Activated CD4-positive, alpha-beta T cell treated with anti-CD3 and anti-CD28 coated beads, Interleukin-2, Interleukin-4, amounts not matched to agents 100 ng/mL and 50 ng/mL, durations not matched to agents 16 hours and 8 hours (primary cell): Measurements from ENCODE around the gene KCNE1.

Experiments used
- DNase-seq: peaks from one replicate; pipeline ENCODE4 v3.0.0-alpha.2; 2020; ENCODE audit warnings: low spot score

KCNE1 gene

DNA sequence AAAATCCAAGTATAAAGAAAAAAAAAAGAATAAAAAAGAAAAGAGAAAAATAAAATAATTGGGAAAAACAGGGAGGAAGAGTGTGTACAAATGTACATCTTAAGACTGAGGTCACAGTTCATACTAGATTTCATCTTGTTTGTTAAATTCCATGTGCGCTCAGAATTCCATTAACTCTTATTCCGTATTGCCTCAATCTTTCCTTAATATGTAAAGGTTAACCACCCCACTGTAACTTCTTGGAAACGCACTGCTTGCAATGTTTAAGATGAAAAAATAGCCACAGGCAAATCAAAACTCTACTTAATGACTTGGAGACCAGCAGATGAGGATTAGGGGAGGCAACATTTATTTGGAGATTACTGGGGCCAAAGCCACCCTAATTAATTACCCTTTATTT, 23.9 kb upstream of the KCNE1 start:
- no peak for DNase-seq

DNA sequence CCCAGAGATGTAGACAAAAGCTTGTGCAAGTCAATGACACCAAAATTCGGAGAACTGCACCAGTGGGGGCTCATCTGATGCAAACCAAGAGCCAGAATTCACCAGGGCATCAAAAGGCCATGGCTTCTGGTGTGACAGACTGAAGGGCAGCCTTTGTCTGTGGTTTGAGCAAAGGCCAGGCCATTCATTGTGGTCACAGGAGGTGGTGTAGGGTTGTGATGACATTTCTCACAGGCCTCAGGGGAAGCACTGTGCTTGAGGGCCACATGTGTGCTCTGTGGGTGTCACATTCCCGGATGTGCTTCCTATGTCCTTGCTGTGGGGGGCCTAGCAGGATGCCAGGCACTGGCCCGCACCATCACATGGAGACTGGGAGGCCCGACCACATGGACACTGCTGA, 22.5 kb upstream of the KCNE1 start:
- DNase-seq: no peak

DNA sequence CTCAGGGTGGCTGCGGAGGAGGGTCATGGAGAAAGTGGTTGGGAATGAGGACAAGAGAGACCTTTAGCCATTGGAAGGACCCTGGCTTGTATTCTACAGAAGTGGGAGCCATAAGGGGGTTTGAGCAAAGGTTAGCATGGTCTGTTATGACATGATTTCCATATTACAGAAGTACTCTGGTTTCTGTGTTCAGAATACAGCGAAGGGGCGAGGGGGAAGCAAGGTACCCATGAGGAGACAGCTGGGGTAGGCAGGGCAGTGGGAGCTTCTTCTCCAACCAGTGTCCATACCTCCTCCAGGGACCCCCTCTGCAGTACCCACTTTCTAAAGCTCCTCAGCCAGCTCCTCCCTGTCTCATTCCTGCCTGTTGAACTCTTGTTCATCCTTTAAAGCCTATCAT, 21.9 kb upstream of the KCNE1 start:
- no peak for DNase-seq

DNA sequence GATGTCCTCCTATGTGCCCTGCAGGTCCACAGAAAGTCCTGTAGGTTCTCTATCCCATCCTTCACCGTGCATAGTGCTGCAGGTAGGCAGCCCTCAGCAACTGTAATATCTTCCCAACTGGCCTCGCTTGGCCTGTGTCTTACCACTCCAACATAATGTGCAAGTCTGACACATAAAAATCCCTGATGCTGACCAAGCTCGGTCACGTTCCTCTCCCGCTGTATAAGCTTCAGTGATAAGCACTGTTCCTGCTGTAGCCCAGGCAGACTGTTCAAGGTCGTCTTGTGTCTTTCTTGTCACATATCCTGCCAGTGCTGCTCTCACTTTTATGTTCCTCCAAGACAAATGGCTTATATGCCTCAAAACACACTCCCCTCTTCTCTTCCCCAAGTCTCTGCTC, 19.4 kb upstream of the KCNE1 start:
- DNase-seq: no peak

DNA sequence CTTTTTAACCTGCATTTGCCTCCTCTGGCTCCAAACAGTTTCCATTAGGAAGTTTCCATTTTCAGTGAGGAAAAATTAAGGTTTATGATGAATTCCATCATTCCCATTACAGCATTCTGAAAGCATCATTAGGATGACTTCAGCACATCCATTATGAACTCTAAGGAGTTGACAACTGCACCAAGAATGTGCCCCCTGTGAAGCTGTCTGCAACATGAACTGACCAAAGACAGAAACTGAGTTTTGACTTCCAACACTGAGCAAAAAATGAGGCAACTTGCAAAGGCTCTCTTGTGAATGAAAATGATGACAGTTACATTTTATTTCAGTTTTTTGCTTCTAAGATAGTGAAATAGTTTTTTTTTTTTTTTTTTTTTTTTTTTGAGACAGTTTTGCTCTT, 18.3 kb upstream of the KCNE1 start:
- DNase-seq: no peak

DNA sequence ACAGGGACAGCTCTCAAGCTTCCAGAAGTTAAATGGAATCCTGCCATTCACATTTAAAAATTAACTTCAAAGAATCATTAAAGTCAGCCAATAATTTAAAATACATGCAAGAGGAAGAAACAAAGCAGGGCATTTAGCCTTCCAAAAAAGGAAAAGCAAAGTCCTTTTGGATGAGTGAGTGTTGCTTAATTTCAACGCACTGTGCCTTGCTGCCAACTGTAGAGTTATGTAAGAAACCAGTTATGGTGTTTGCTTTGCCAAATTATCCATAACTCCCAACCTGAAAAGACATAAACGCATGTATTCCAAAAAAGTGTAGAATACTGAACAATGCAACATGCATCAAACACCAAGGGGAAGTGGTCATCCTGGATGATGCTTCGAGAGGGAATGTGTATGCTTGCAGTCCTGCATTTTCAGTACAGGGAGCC, 16.1 kb upstream of the KCNE1 start:
- no peak for DNase-seq

DNA sequence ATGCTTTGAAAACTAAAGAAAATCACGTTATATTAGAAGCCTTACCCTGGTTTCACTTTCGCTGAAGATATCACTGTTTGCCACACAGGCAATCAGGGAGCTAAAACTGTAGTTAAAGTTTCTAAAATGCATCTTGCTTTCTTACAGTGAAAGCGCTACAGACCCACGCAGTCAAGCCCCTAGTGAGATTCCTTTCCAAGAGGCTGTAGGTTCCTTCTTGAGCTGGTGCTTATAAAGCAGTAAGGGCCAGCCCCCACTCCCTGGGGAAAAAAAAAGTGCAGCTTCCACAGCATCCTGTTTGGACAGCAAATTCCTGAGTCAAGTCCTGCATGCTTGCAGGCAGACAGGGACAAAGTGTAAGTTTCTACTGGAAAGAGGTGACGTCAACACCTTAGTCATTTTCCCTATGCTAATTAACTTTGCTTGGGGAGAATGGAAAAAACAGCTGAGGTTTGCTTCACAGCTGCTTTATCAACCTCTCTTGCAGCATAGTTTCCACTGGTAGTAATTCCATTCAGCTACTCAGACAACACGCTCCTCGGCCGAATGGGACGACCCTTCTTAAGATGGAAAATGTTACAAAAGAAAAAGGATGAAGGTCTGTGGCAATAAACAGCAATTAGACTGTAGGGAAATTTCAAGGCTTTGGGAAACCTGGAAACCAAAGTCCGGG, 14.7 kb upstream of the KCNE1 start:
- peak; percentile 57 for DNase-seq

DNA sequence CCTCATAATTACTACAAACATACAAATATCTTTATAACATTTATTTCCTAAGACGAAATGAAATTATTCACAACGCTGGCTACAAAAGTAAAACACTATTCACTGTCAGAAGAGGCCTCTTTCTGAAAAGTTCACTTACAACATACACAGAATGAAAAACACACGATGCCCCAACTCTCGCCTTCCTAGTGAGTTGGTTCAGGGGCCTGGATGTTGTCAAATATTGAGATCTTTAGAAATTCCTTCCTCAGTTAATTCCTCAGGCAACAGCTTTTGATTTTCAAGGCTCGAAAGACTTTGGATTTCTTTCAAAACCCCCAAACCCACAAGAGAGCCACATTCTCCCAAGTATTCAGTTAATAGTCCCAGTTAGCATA, 14.2 kb upstream of the KCNE1 start:
- DNase-seq: no peak

DNA sequence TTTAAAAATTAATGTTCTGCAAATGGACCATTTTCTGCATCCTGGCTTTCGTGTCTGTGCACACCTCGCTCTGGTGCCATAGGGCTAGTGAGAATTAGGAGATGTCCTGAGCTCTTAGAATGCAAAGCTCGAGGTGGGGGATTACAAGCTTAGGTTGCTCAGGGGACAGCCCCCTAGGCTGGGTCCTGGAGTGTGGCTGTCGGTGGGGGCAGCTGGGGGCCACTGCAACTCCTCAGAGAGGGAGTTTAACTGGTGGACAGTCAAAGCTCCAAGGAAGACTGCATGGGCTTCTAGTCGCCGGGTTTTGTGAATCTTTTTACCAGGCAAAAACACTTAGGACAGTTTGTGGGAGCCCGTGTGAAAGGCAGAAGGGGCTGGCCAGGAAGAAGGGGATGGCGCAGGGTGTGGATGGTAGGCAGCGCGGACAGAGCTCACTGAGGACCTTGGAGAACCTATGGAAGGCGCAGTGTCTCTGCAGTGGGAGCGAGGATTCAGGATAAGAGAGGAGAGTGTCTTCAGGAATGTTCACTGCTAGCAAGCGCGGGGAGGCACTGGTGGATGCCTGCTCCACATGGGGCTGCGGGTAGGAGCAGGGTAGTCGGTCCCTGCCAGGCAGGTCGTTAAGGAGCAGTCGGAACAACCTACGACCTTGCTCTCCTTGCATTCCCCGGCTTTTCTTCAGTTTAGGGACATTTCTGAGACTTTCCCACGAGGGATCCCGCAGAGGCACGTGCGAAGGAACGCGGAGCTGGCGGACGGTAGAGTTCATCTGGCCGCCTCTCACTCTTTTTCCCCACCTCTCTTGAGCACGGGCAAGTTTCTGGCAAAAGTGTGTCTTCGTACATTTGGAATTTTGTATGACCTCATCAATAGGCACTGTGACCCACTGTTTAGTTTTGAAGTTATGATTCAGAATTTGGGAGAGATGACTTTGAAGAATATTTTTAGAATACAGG, 12.9 kb upstream of the KCNE1 start:
- no peak for DNase-seq

DNA sequence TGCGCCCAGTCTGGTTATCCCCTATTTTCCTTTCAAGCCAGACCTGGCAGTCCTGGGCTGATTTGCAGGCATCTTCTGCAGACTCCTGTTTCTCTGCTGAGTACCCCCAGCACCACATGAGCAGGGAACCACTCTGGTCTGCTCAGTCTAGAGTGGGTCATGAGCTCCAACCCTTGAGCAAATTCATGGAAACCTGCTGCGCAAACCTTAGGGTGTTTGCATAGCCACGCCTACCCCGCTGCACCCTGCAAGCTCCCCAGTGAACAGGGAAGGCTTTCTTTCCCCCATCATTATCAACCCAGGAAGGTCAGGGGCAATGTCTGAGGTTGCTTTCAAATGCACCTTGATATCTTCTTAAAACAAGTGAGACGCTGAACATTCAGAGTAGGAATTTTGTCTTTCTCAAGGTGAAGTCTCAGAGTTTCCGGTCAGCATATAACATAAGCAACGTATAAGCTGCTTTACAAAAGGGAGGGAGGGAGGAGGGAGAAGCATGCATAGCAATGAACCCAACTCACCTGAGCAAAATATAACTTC, 11.1 kb upstream of the KCNE1 start:
- DNase-seq: no peak

DNA sequence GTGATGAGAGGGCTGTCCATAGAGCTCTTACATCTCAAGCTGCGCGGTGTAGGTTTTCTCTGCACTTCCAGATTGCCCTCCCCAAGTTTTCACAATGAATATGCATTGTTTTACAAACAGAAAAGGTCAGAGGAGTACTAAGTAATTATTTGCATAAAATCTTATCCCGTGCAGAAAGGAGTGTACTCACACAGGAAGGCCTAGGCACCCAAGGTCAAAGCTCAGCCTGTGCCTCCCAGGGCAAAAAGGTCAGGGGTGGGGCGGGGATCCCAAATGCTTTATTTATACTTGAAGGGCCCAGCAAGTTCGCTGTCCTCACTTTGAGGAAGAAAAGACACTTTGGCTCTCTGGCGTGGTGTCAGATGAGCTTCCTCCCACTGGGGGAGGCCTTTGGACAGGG, 10.3 kb upstream of the KCNE1 start:
- no peak for DNase-seq

DNA sequence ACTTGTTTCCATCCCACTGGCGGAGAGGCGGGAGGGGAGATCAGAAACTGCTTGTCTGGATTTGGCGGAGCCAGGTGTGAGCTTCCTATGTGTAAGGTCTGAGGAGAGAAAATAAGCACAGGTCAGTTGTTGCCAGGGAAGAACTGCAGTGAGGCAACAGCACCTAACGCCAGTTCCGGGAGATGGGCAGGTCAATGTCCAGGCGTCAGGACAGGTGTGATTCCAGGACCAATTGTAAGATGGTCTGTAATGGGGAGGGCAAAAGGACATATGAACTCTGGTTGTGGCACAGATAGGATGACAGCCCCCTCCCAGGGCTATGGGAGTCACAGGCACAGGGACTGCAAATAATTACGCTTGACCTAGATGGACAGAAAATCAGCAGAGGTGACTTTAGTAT, 9.6 kb upstream of the KCNE1 start:
- no peak for DNase-seq

DNA sequence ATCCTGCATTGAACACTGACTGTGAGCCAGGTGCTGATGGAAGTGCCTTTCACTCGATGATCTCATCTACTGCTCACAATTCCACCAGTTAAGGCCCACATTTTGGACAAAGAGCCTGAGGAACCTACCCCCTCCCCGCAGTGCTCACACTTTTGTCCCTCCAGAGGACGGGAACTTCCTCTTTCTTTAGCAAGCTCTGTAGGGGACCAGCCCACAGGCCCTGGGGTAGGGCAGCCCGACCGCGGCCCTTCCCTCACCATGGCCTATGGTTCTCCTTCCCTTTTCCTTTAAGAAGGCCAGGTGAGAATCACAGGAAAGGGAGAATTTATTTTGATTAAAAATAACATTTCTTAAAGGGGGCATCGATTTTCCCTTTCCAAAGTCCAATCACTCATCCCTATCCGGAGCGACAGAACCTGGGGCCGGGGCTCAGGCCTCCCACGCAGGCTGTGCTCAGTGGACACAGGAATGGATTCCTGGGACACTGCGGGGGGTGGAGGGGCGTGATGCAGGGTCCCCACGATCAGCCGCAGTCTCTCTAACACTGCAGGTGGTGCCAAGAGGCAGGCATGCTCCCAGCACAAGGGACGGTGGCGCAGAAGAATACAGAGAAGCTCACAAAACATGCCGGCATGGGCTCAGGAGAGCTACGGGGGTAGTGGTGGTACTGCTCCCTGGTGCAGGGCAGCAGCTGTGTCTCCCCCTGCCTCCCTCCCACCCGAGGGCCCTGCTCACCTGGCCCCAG, 8.9 kb upstream of the KCNE1 start:
- DNase-seq: no peak

DNA sequence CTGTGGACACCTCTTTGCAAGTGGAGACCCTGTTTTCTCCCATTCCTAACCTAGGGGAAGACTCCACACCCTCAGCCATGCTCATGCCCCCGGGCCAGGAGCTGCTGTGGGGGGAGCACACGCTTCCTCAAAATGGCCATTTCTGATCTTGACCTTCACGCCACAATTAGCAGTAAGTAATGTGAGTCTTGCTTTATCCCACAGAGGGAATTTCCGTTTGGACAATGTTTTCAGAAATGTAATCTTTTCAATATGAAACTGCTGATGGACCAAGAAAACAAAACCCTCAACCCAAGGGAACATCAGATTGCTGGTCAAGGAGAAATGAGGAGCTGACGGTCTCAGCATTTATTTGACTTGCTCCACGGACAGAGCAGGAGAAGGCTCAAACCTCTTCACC, 8.3 kb upstream of the KCNE1 start:
- no peak for DNase-seq

DNA sequence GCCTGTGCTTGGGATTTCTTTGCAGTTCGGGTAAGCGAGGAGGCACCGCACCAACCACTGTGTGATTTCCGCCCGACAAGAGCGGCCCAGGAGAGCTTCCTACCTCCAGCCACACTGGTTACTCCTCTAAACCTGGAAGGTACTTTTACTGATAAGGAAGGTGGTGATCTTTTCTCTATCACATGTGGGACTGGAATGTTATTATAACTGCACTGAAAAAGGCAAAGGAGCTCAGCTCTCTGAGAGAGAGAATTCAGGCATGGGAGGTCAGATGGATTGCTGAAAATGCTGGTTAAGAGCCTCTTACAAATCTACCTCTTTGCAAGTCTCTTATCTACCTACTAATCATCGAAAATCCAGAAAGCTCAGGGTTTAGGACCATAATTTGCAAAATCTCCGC, 7.7 kb upstream of the KCNE1 start:
- DNase-seq: no peak

DNA sequence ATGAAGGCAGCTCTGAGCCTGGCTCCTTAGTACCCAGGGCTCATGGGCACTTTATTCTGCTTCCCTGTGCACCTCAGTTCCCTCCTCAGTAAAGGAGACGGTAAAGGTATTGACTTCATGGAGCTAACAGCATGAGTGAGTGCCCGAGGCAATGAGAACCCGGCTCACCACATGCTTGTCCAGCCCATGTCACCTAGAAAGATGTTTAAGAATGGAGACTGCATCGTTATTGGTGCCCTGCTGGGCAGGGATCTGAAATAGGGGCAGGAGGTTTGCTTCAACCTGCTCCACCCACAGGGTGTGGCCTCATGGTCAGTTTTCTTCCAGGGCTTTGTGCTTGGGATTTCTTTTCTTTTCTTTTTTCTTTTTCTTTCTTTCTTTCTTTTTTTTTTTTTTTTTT, 7.0 kb upstream of the KCNE1 start:
- DNase-seq: no peak

DNA sequence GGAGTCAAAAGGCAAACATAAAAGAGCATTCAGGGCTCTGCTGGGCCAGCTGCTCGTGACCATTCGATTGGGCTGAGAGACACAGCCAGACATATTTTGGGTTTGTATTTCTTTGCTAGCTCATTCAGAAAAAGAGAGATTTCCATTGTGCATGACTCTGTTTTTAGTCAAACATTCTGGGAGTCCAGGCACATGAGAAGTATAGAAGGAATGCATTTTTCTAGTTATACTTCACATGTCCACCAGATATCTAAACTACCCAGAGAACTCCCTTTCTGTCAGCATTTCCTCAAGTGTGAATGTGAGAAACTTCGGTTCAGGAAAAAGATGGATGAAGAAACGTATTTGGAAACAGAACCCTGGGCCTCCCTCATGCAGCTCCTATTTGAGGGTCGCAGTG, 6.3 kb upstream of the KCNE1 start:
- no peak for DNase-seq

DNA sequence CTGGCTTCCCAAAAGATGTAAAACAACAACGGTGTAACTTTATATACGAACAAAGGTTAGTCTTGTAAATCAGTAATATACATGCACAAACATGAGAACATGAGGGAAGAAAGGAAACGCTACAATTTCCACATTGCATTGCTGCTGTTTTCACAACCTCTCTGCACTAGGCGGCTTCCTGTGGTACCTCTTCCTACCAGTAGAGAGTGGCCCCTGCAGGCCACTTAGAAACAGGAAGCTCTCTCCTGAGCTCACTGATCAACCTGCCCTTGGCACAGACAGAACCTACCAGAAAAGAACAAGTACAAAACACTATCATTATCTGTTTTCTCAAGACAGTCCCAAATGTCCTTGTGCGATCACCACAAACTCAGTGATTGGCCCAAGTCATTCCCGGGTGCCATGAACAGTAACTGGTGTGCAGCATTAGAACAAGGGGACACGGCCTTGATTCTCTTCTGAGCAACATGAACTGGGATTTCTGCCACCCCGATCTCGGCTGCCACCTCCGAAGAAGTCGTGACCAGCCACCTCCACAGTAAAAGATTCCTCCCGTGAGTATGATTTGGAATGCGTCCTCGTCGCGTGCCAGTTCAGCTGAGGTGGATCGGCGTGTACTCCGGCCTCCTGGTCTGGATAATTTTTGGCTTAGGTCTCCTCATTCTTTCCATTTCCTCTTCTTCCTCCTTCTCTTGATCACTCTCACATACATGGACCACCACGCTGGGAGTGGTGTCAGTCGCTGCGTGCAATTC, 5.7 kb upstream of the KCNE1 start:
- peak; percentile 27 for DNase-seq

DNA sequence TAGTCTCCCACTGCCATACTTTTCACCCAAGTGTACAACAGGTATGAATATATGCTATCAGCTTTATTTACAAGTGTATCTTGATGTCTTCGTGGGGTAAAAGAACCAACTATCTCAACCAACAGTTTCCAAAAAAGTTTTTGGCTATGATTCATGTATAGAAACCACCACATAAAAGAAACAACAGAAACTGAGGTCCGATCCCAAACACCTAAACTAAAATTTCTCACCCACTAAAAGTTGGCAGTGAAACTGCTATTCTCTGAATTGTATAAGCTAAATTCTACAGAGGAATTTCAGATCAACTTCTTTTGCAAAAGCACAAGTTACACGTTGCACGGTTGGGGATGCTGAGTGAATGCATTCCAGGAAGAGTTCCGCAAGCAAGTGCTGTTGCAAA, 5.0 kb upstream of the KCNE1 start:
- no peak for DNase-seq

DNA sequence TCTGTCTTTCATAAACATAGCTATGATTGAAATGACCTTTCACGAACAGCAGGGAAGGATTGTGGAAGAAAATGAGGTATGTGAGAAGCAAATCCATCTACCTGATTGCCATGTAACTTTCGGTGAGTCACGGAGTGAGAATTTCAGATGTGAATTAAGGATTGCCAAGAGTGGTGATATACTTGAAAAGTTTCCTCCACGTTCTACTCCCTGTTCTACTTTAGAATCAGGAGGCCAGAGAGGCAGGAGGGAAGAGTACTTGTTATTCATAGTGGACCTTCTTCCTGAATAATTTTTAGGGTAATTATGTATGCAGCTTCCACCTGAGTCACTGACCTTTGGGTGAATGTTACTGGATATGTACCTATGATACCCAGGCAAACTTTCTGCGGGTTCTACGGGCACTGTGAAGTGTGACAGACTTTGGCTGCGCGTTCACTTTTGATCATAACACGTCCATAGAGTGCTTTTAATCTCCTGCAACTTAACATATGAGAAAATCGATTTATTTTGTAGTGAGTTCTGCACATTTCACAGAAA, 2.6 kb upstream of the KCNE1 start:
- DNase-seq: no peak

DNA sequence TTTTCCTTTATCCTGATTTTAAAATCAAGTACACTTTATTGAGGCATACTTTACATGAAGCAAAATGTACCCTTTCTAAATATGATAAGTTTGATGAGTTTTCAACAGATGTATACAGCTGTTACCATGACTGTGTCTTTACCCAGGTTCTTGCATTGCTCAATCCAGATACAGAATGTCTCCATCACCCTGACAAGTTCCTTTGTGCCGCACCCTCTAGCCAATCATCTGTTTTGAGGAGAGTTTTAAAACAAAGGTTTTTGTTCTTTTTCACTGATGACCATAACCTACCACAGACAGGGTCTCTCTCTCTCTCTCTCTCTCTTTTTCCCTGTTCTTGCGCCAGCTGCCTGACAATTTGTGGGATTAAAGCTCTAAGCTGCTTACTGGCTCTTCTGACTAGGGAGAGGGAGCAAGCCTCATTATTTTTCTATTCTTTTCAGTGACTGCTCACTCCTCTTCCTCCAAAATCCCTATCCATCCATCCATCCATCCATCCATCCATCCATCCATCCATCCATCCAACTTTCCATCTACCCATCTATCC, 1.2 kb upstream of the KCNE1 start:
- DNase-seq: no peak
